ENCODE results near the gene RASL10A. TPM values are rescaled to one million over a fixed set of nuclear protein-coding genes. Genes with fewer than 3 reads are reported as not detected.

RASL10A gene
- polyA plus RNA-seq, 4 donors = 0.27 to 0.92 (median 0.29) TPM; not detected in 1

GRCh38 chr22:29272624-29273023 is 42.9 kb downstream of the RASL10A start:
- DNase-seq (ENCODE audit: low read depth in 4 of 4, low spot score in 2 of 4) = no peak

GRCh38 chr22:29270475-29271271 is 44.8 kb downstream of the RASL10A start:
- DNase-seq (ENCODE audit: low read depth in 4 of 4, low spot score in 2 of 4) = no peak

- no peak for DNase-seq (ENCODE audit: low read depth in 4 of 4, low spot score in 2 of 4)
These were observed 45.6 kb downstream of the RASL10A start for GRCh38 chr22:29269731-29270474.

GRCh38 chr22:29269230-29269604 is 46.3 kb downstream of the RASL10A start:
- no peak for DNase-seq (ENCODE audit: low read depth in 4 of 4, low spot score in 2 of 4)

GRCh38 chr22:29268511-29269229 is 46.8 kb downstream of the RASL10A start:
- peak in 3 of 4 donors; percentile 24 to 42 (median 31) for DNase-seq (ENCODE audit: low read depth in 4 of 4, low spot score in 2 of 4)

GRCh38 chr22:29267858-29268510 is 47.5 kb downstream of the RASL10A start, which contains the start of the genes EWSR1 and RHBDD3:
Gene EWSR1, plus strand, starts transcription at chr22:29268268. Its CDS starts 69 bp downstream, at chr22:29268337.
Gene RHBDD3, minus strand, starts transcription at chr22:29267981. Its CDS starts 2,355 bp downstream, at chr22:29265626.
- peak; percentile 91 to 98 (median 94) for DNase-seq (ENCODE audit: low read depth in 4 of 4, low spot score in 2 of 4)

- peak in 1 of 4 donors; percentile 48 for DNase-seq (ENCODE audit: low read depth in 4 of 4, low spot score in 2 of 4)
These were observed 48.0 kb downstream of the RASL10A start for GRCh38 chr22:29267462-29267857.

- DNase-seq (ENCODE audit: low read depth in 4 of 4, low spot score in 2 of 4) = no peak
These were observed 48.7 kb downstream of the RASL10A start for GRCh38 chr22:29266564-29267461.

GRCh38 chr22:29265929-29266328 is 49.6 kb downstream of the RASL10A start:
- no peak for DNase-seq (ENCODE audit: low read depth in 4 of 4, low spot score in 2 of 4)

- DNase-seq (ENCODE audit: low read depth in 4 of 4, low spot score in 2 of 4) = no peak
These were observed 50.2 kb downstream of the RASL10A start for GRCh38 chr22:29265305-29265704.

- no peak for DNase-seq (ENCODE audit: low read depth in 4 of 4, low spot score in 2 of 4)
These were observed 51.7 kb downstream of the RASL10A start for GRCh38 chr22:29263791-29264276.

Other genes starting within 250 kb of the RASL10A start
- 10 to 100 TPM; 23.5 to 24.9 (median 24.6) TPM for gene KREMEN1, start 242.7 kb downstream of the RASL10A start, polyA plus RNA-seq (ENCODE audit: insufficient read length in 4 of 4)
- gene EMID1, start 109.8 kb downstream of the RASL10A start, polyA plus RNA-seq (ENCODE audit: insufficient read length in 4 of 4) = 100 to 1,000 TPM in 2 of 4 donors, 10 to 100 TPM in 2; 63.6 to 119 (median 99.3) TPM
- 10 to 100 TPM; 22.2 to 45.4 (median 36.0) TPM for gene RHBDD3, start 47.7 kb downstream of the RASL10A start, polyA plus RNA-seq (ENCODE audit: insufficient read length in 4 of 4)
- 100 to 1,000 TPM; 274 to 396 (median 339) TPM for gene EWSR1, start 47.4 kb downstream of the RASL10A start, polyA plus RNA-seq (ENCODE audit: insufficient read length in 4 of 4)
- 10 to 100 TPM in 2 of 4 donors, 1 to 10 TPM in 2; 5.4 to 11.4 (median 8.5) TPM for gene GAS2L1, start 9.0 kb downstream of the RASL10A start, polyA plus RNA-seq (ENCODE audit: insufficient read length in 4 of 4)
- gene AP1B1, start 72.9 kb upstream of the RASL10A start, polyA plus RNA-seq (ENCODE audit: insufficient read length in 4 of 4) = 10 to 100 TPM; 42.4 to 49.8 (median 44.3) TPM
- 1 to 10 TPM; 1.0 to 1.8 (median 1.2) TPM for gene RFPL1, start 122.9 kb upstream of the RASL10A start, polyA plus RNA-seq (ENCODE audit: insufficient read length in 4 of 4)
- 10 to 100 TPM in 2 of 4 donors, 1 to 10 TPM in 2; 7.8 to 11.7 (median 9.7) TPM for gene NEFH, start 164.5 kb upstream of the RASL10A start, polyA plus RNA-seq (ENCODE audit: insufficient read length in 4 of 4)
- 10 to 100 TPM; 17.3 to 39.2 (median 32.5) TPM for gene THOC5, start 238.1 kb upstream of the RASL10A start, polyA plus RNA-seq (ENCODE audit: insufficient read length in 4 of 4)